Liver (tissue), 9 donors: ENCODE measurements around the gene GSTO2. TPM values are rescaled to one million over a fixed set of nuclear protein-coding genes. Genes with fewer than 3 reads are reported as not detected.

ENCODE experiments used
- DNase-seq: peaks from one replicate; pipeline ENCODE4 v3.0.0-alpha.2; 2017; ENCODE audit warnings: low spot score
- H3K27ac ChIP-seq, 2 donors: one replicate each; pipeline ENCODE4 v1.7.0; 2013; ENCODE audit warnings: inconsistent platforms in 2 of 2, low read length in 2 of 2, control low read depth in 1 of 2, low read depth in 1 of 2, mild to moderate bottlenecking in 1 of 2
- H3K27me3 ChIP-seq, 4 donors: one replicate each; pipeline versions ENCODE4 v1.6.1 to v1.7.0; 2013; ENCODE audit warnings: low read length in 3 of 4, inconsistent platforms in 1 of 4, mild to moderate bottlenecking in 1 of 4, moderate library complexity in 1 of 4; ENCODE audit not compliant: control insufficient read depth in 4 of 4, insufficient read depth in 4 of 4
- H3K36me3 ChIP-seq, 4 donors: one replicate each; pipeline versions ENCODE4 v1.6.1 to v1.7.0; 2013; ENCODE audit warnings: low read length in 3 of 4, mild to moderate bottlenecking in 3 of 4, low read depth in 1 of 4, moderate library complexity in 1 of 4; ENCODE audit not compliant: control insufficient read depth in 4 of 4, insufficient read depth in 3 of 4
- H3K4me1 ChIP-seq, 4 donors: one replicate each; pipeline versions ENCODE4 v1.6.1 to v1.7.0; 2013; ENCODE audit warnings: low read length in 3 of 4, mild to moderate bottlenecking in 3 of 4, moderate library complexity in 1 of 4; ENCODE audit not compliant: control insufficient read depth in 4 of 4, insufficient read depth in 4 of 4
- H3K4me3 ChIP-seq, 3 donors: one replicate each; pipeline versions ENCODE4 v1.6.1 to v1.7.0; 2013; ENCODE audit warnings: low read length in 3 of 3, control low read depth in 1 of 3, low read depth in 1 of 3, mild to moderate bottlenecking in 1 of 3
- H3K9ac ChIP-seq, 2 donors: one replicate each; pipeline ENCODE4 v1.7.0; 2013; ENCODE audit warnings: low read length in 2 of 2, mild to moderate bottlenecking in 2 of 2, moderate library complexity in 2 of 2, control low read depth in 1 of 2, low read depth in 1 of 2
- H3K9me3 ChIP-seq, 4 donors: one replicate each; pipeline versions ENCODE4 v1.6.1 to v1.7.0; 2013; ENCODE audit warnings: low read length in 3 of 4; ENCODE audit not compliant: control insufficient read depth in 4 of 4
- EGR1 ChIP-seq, 2 donors: IDR thresholded peaks; 2 replicates each; pipeline ENCODE4 v1.6.1; 2016 to 2018; ENCODE audit warnings: antibody characterized with exemption in 2 of 2, low read depth in 2 of 2
- FOXA1 ChIP-seq: IDR thresholded peaks from 2 replicates; pipeline ENCODE4 v1.6.1; 2016; ENCODE audit warnings: antibody characterized with exemption
- FOXA2 ChIP-seq: IDR thresholded peaks from 2 replicates; pipeline ENCODE4 v1.6.1; 2016; ENCODE audit warnings: antibody characterized with exemption
- GABPA ChIP-seq, 2 donors: IDR thresholded peaks in 1 of 2; conservative IDR thresholded peaks in 1 of 2; 2 replicates each; pipeline ENCODE4 v1.6.1; 2016; ENCODE audit warnings: antibody characterized with exemption in 2 of 2, mild to moderate bottlenecking in 1 of 2, moderate library complexity in 1 of 2
- HNF4A ChIP-seq, 2 donors: conservative IDR thresholded peaks; 2 replicates each; pipeline ENCODE4 v1.6.1; 2016; ENCODE audit warnings: antibody characterized with exemption in 2 of 2, mild to moderate bottlenecking in 2 of 2
- HNF4G ChIP-seq: IDR thresholded peaks from 2 replicates; pipeline ENCODE4 v1.6.1; 2016; ENCODE audit warnings: antibody characterized with exemption
- JUND ChIP-seq, 2 donors: IDR thresholded peaks; 2 replicates each; pipeline ENCODE4 v1.6.1; 2016; ENCODE audit warnings: antibody characterized with exemption in 2 of 2
- NR2F2 ChIP-seq: IDR thresholded peaks from 2 replicates; pipeline ENCODE4 v1.6.1; 2016; ENCODE audit warnings: antibody characterized with exemption
- RAD21 ChIP-seq, 2 donors: IDR thresholded peaks; 2 replicates each; pipeline ENCODE4 v1.6.1; 2016; ENCODE audit warnings: antibody characterized with exemption in 2 of 2, mild to moderate bottlenecking in 2 of 2
- RXRA ChIP-seq, 2 donors: IDR thresholded peaks; 2 replicates each; pipeline ENCODE4 v1.6.1; 2017 to 2018; ENCODE audit warnings: antibody characterized with exemption in 2 of 2, mild to moderate bottlenecking in 1 of 2
- SP1 ChIP-seq: IDR thresholded peaks from 2 replicates; pipeline ENCODE4 v1.6.1; 2018; ENCODE audit warnings: antibody characterized with exemption, mild to moderate bottlenecking
- TAF1 ChIP-seq: conservative IDR thresholded peaks from 2 replicates; pipeline ENCODE4 v1.6.1; 2016; ENCODE audit warnings: antibody characterized with exemption, mild to moderate bottlenecking
- YY1 ChIP-seq: IDR thresholded peaks from 2 replicates; pipeline ENCODE4 v1.6.1; 2016; ENCODE audit warnings: antibody characterized with exemption, mild to moderate bottlenecking
- WGBS: extraction: QIAGEN DNeasy Blood & Tissue Kit; methylation state at CpG from one replicate; pipeline ENCODE4 v1.1.7; 2013; 5-methylcytosine and 5-hydroxymethylcytosine counted together
- polyA plus RNA-seq, 2 donors: library from polyadenylated mRNA; stranded (reverse) in 1 of 2; unstranded in 1 of 2; fragments of 200-250 nt in 1 of 2; fragments of >200 nt in 1 of 2; fragmentation: Nextera tagmentation in 1 of 2; extraction: Ambion mirVana in 1 of 2; gene quantifications; one replicate each; pipeline versions ENCODE4 v1.2.1 to v1.2.3, GENCODE V29; 2013 to 2015
- total RNA-seq, 2 donors: library from RNA; depleted of rRNA; stranded (reverse); fragments of >200 nt; gene quantifications; one replicate each; pipeline ENCODE4 v1.2.3, GENCODE V29; 2014
- TF ChIP-seq, protein P1 (sequence below): IDR thresholded peaks from 2 replicates; pipeline ENCODE4 v1.6.1; 2016; ENCODE audit warnings: antibody characterized with exemption
- TF ChIP-seq, protein P2 (sequence below): fragments of 150-350 bp; IDR thresholded peaks from 2 replicates; pipeline ENCODE4 v1.5.1; 2017; ENCODE audit warnings: improper control_type of control experiment, low read depth, low read length; ENCODE audit not compliant: missing input control
- TF ChIP-seq, protein P3 (sequence below): IDR thresholded peaks from 2 replicates; pipeline ENCODE4 v1.6.1; 2016; ENCODE audit warnings: antibody characterized with exemption
- TF ChIP-seq, protein P4 (sequence below): IDR thresholded peaks from 2 replicates; pipeline ENCODE4 v1.6.1; 2016; ENCODE audit warnings: antibody characterized with exemption
- TF ChIP-seq, protein P5 (sequence below): IDR thresholded peaks from 2 replicates; pipeline ENCODE4 v1.6.1; 2016; ENCODE audit warnings: antibody characterized with exemption, mild to moderate bottlenecking
- donor health status: healthy.
- donor health status: healthy.
- donor health status: healthy.
- donor health status: healthy.
- donor health status: healthy.

Gene GSTO2
- total and polyA plus RNA-seq, 4 donors: 1.0 to 4.6 (median 1.7) TPM

DNA sequence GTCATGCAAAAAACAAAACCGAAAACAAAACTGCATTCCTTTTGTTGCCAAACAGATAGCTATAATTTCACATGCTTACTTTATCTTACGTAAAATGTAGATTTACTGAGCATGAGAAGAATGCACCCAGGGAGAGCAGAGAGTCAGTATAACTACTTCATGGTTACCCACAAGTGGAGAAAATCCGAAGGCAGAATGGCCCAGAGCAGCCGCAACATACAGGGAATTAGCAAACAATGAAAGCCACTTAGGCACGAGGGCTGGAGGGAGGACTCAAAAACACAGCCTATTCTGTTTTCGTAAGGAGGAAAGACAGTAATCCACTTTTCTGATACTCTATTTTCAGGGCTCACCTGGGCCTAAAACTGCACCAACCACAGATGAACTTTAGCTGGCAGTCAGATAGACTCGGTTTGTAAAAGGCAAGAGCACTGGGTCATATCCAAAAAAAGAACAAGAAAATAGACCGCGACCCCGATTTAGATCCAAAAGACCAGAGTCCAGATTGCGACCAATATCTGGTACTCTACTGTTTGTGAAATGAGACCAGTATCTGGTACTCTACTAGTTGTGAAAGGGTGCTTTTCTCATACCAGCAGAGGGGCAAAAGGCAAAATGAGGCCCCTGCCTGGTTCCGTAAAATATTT lies 68.0 kb downstream of the GSTO2 start:
- H3K36me3 ChIP-seq: no peaks in the 10 kb centered on the region
- TF ChIP-seq SP1: peak; percentile 78
- TF ChIP-seq, protein P1, sequence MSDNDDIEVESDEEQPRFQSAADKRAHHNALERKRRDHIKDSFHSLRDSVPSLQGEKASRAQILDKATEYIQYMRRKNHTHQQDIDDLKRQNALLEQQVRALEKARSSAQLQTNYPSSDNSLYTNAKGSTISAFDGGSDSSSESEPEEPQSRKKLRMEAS: peak; percentile 56
- no peak for TF ChIP-seq EGR1 (IDR thresholded peaks at IDR 0.05; ENCODE audit: low read depth in 2 of 2)
- TF ChIP-seq, protein P2, sequence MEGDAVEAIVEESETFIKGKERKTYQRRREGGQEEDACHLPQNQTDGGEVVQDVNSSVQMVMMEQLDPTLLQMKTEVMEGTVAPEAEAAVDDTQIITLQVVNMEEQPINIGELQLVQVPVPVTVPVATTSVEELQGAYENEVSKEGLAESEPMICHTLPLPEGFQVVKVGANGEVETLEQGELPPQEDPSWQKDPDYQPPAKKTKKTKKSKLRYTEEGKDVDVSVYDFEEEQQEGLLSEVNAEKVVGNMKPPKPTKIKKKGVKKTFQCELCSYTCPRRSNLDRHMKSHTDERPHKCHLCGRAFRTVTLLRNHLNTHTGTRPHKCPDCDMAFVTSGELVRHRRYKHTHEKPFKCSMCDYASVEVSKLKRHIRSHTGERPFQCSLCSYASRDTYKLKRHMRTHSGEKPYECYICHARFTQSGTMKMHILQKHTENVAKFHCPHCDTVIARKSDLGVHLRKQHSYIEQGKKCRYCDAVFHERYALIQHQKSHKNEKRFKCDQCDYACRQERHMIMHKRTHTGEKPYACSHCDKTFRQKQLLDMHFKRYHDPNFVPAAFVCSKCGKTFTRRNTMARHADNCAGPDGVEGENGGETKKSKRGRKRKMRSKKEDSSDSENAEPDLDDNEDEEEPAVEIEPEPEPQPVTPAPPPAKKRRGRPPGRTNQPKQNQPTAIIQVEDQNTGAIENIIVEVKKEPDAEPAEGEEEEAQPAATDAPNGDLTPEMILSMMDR: no peak
- TF ChIP-seq NR2F2: no peak
- no peak for TF ChIP-seq FOXA2
- no peak for TF ChIP-seq FOXA1
- TF ChIP-seq GABPA (IDR thresholded peaks at IDR 0.05 in 1 of 2, conservative IDR thresholded peaks at IDR 0.05 in 1 of 2): peak in 1 of 2 donors; percentile 17
- peak; percentile 95 to 96 for TF ChIP-seq HNF4A (conservative IDR thresholded peaks at IDR 0.05)
- TF ChIP-seq, protein P3, sequence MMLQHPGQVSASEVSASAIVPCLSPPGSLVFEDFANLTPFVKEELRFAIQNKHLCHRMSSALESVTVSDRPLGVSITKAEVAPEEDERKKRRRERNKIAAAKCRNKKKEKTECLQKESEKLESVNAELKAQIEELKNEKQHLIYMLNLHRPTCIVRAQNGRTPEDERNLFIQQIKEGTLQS: peak; percentile 50
- TF ChIP-seq RAD21 (IDR thresholded peaks at IDR 0.05): peak; percentile 23 to 35
- TF ChIP-seq YY1: peak; percentile 62
- TF ChIP-seq JUND (IDR thresholded peaks at IDR 0.05): peak; percentile 37 to 47
- TF ChIP-seq, protein P4, sequence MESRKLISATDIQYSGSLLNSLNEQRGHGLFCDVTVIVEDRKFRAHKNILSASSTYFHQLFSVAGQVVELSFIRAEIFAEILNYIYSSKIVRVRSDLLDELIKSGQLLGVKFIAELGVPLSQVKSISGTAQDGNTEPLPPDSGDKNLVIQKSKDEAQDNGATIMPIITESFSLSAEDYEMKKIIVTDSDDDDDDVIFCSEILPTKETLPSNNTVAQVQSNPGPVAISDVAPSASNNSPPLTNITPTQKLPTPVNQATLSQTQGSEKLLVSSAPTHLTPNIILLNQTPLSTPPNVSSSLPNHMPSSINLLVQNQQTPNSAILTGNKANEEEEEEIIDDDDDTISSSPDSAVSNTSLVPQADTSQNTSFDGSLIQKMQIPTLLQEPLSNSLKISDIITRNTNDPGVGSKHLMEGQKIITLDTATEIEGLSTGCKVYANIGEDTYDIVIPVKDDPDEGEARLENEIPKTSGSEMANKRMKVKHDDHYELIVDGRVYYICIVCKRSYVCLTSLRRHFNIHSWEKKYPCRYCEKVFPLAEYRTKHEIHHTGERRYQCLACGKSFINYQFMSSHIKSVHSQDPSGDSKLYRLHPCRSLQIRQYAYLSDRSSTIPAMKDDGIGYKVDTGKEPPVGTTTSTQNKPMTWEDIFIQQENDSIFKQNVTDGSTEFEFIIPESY: peak; percentile 59
- no peak for TF ChIP-seq TAF1
- TF ChIP-seq, protein P5, sequence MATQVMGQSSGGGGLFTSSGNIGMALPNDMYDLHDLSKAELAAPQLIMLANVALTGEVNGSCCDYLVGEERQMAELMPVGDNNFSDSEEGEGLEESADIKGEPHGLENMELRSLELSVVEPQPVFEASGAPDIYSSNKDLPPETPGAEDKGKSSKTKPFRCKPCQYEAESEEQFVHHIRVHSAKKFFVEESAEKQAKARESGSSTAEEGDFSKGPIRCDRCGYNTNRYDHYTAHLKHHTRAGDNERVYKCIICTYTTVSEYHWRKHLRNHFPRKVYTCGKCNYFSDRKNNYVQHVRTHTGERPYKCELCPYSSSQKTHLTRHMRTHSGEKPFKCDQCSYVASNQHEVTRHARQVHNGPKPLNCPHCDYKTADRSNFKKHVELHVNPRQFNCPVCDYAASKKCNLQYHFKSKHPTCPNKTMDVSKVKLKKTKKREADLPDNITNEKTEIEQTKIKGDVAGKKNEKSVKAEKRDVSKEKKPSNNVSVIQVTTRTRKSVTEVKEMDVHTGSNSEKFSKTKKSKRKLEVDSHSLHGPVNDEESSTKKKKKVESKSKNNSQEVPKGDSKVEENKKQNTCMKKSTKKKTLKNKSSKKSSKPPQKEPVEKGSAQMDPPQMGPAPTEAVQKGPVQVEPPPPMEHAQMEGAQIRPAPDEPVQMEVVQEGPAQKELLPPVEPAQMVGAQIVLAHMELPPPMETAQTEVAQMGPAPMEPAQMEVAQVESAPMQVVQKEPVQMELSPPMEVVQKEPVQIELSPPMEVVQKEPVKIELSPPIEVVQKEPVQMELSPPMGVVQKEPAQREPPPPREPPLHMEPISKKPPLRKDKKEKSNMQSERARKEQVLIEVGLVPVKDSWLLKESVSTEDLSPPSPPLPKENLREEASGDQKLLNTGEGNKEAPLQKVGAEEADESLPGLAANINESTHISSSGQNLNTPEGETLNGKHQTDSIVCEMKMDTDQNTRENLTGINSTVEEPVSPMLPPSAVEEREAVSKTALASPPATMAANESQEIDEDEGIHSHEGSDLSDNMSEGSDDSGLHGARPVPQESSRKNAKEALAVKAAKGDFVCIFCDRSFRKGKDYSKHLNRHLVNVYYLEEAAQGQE: peak; percentile 54
- peak; percentile 76 for TF ChIP-seq HNF4G
- TF ChIP-seq RXRA (IDR thresholded peaks at IDR 0.05): peak; percentile 62 to 80
- H3K9me3 ChIP-seq: no peaks in the 10 kb centered on the region
- H3K4me3 ChIP-seq: peak overlapping the region; percentile 68 to 82 (median 71)
- peak overlapping the region; percentile 70 to 90 for H3K9ac ChIP-seq
- DNase-seq: peak; percentile 32
- H3K27me3 ChIP-seq: no peaks in the 10 kb centered on the region
- 6% methylated on average over 12 of the region's 12 CpGs for WGBS
- H3K27ac ChIP-seq: peak overlapping the region; percentile 95 to 98
- H3K4me1 ChIP-seq: peaks cover 5 to 37% (median 14%) of the 10 kb centered on the region in 4 donors
